GM12865 (cell line): ENCODE data around the gene TRIM65.

Experiments
- DNase-seq: peaks from one replicate; pipeline ENCODE4 v3.0.0; 2010; ENCODE audit warnings: low read depth
- H3K4me3 ChIP-seq: 2 replicates; pipeline ENCODE4 v1.5.1; 2011; ENCODE audit warnings: mild to moderate bottlenecking, low read depth, low read length, control low read depth
- CTCF ChIP-seq: IDR thresholded peaks from 2 replicates; pipeline ENCODE4 v1.5.1; 2011; ENCODE audit warnings: low read length, control low read depth, low read depth, inconsistent platforms; ENCODE audit not compliant: insufficient read depth; ENCODE audit errors: missing control alignments

The TRIM65 gene

GRCh38 chr17:75846692-75847613 is 49.8 kb downstream of the TRIM65 start:
- no peak for DNase-seq
- H3K4me3 ChIP-seq = no peak overlapping the region
- TF ChIP-seq CTCF = no peak

GRCh38 chr17:75845933-75846691 is 50.6 kb downstream of the TRIM65 start:
- no peak overlapping the region for H3K4me3 ChIP-seq
- DNase-seq = no peak
- TF ChIP-seq CTCF = no peak

- TF ChIP-seq CTCF = peak; percentile 94
- peak overlapping the region; percentile 87 for H3K4me3 ChIP-seq
- DNase-seq = peak; percentile 96
These were observed 51.6 kb downstream of the TRIM65 start for GRCh38 chr17:75845058-75845711.

- H3K4me3 ChIP-seq = peak overlapping the region; percentile 87
- peak; percentile 39 for DNase-seq
- TF ChIP-seq CTCF = no peak
These were observed 52.2 kb downstream of the TRIM65 start for GRCh38 chr17:75844530-75845057.

- peak; percentile 69 for DNase-seq
- no peak for TF ChIP-seq CTCF
- peak within 1 kb of the TSS; percentile 87 for H3K4me3 ChIP-seq
These were observed 52.9 kb downstream of the TRIM65 start, which contains the start of gene UNC13D for GRCh38 chr17:75843577-75844529. UNC13D (minus strand) TSS chr17:75844404; CDS start chr17:75844337, 67 bp downstream.
